Raji (cell line): Measurements from ENCODE around the gene LST1.

Experiments
- POLR2A ChIP-seq: IDR thresholded peaks from 2 replicates; pipeline ENCODE4 v1.6.1; 2011; ENCODE audit warnings: low read depth, low read length, control low read depth; ENCODE audit not compliant: insufficient read depth

The LST1 gene

GRCh38 chr6:31557443-31558317 lies 28.4 kb upstream of the LST1 start:
- no peak for TF ChIP-seq POLR2A

GRCh38 chr6:31558318-31558625 lies 27.8 kb upstream of the LST1 start:
- TF ChIP-seq POLR2A, result no peak

GRCh38 chr6:31558631-31559500 lies 27.2 kb upstream of the LST1 start:
- peak; percentile 33; the same call in 1 of the 2 replicates for TF ChIP-seq POLR2A

- no peak; the same call in 1 of the 2 replicates for TF ChIP-seq POLR2A
Measured at GRCh38 chr6:31559606-31559957, 26.5 kb upstream of the LST1 start.

GRCh38 chr6:31559958-31560696 lies 25.9 kb upstream of the LST1 start:
- TF ChIP-seq POLR2A, result peak; percentile 50; the same call in 1 of the 2 replicates

GRCh38 chr6:31560697-31561058 lies 25.4 kb upstream of the LST1 start:
- no peak for TF ChIP-seq POLR2A

- no peak for TF ChIP-seq POLR2A
Measured at GRCh38 chr6:31567531-31568370, 18.3 kb upstream of the LST1 start.

- peak; percentile 35; the same call in 1 of the 2 replicates for TF ChIP-seq POLR2A
Measured at GRCh38 chr6:31568537-31568961, 17.5 kb upstream of the LST1 start.

- no peak for TF ChIP-seq POLR2A
Measured at GRCh38 chr6:31569861-31570536, 16.1 kb upstream of the LST1 start.

GRCh38 chr6:31572041-31572911 lies 13.8 kb upstream of the LST1 start, which contains the start of gene LTA:
LTA (plus strand) TSS chr6:31572289; CDS start chr6:31572743, 454 bp downstream.
- peak; percentile 54 for TF ChIP-seq POLR2A

- no peak for TF ChIP-seq POLR2A
Measured at GRCh38 chr6:31573239-31574105, 12.6 kb upstream of the LST1 start.

GRCh38 chr6:31574106-31575061 lies 11.7 kb upstream of the LST1 start:
- TF ChIP-seq POLR2A, result no peak
